GM18909 (cell line): ENCODE data around the gene TMPRSS7.

Source experiments
- ATAC-seq: cut with Tn5 transposase; IDR thresholded peaks from one replicate; pipeline ENCODE4 v1.9.1; 2021; ENCODE audit warnings: mild to moderate bottlenecking; ENCODE audit not compliant: unreplicated experiment, poor library complexity

Gene TMPRSS7

DNA sequence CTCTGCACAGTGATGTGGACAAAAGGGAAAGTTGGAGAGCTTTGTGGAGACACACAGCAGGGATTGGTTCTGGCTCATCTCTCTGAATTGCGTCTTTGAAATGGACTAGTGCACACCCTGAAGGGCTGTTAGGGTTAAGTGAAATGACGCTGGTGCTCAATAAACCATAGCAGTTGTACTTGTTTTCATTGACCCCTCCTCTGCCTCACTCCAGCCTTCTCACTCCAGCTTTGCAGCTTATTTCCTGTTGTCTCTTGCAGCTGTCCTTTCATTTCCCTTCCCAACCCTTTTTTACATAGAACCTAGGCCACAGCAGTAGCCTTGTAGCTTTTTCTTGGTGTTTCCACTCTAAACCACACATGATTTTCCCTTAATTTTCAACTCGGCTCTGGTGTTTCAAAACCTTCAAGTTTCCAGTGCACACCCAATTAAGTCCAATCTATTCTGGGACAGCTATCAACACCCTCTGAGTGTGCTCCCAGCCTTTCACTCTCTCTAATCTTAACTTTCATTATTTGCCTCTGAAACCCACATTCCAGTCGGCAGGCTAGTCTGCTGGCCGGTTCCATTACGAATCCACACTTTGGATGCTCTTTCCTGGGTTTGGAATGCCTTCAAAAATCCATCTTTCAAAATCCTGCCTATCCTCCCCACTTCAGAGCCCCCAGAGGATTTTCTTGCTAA lies 58.1 kb downstream of the TMPRSS7 start:
- peak; percentile 57 for ATAC-seq

DNA sequence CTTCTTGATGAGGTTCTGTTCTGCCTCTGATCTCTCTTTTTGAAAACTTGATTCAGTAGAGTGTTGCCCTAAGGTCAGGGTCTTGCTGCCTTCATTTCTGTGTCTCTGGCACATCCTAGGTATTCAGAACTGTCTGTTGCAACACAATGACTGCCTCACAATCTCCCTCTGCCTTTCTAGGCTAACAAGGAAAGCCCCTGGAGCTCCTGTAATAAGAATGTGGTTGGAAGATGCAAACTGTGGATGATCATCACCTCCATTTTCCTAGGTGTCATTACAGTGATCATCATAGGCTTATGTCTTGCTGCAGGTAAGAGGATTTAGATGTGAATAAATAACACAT lies 58.6 kb downstream of the TMPRSS7 start:
- no peak for ATAC-seq

DNA sequence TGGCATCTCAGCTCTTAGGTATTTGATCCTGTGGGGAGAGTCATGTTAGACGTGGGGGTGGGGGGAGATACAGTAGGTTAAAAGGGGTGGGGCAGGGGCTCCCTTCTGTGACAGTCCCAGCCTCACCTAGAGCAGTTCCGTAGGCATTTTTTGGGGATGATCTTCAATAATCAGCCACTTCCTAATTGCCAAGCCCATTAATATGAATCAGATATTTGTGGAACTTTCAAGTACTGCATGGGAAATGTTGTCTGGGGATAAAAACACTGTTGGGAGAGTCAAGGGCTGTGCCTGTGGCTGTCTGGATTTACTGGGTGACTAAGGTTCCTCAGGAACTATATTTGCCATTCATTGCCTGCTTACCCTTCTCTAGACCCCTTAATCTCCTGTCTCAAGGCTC lies 61.2 kb downstream of the TMPRSS7 start:
- no peak for ATAC-seq

DNA sequence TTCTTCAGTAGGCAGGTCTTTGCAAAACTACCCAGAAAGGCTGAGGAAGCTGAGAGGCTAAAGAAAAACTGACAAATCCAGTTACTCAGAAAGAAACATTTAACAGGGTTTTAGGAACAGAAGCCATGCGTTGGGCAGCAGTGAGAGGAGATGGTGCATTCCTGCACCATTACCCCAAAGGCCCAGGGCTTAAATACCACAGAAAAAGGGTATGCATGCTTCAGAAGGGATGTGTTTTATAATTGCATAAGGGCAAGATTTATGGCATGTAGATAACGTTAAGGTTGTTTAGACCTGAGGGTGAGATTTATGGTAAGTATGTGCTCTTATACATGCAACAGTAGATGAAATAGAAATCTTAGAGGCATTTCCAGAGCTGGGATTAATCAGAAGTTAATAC lies 61.6 kb downstream of the TMPRSS7 start:
- no peak for ATAC-seq

DNA sequence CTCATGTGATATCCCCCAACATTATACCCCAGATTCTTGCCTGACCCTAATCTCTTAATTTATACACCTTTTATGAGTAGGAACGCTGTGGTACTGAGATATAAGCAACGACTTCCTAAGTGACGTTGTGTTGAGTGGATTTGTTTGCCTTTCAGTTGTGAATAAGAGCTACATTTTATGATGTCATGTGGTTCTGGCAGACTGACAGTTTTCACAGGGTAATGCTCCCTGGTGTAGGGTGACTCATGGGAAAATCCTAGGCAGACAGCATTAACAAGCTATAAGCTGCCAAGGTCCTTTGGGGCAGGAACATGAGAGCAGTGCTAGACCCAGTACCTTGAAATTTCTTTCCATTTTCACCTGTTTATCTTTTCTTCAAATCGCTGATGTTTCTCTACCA lies 62.8 kb downstream of the TMPRSS7 start:
- no peak for ATAC-seq

DNA sequence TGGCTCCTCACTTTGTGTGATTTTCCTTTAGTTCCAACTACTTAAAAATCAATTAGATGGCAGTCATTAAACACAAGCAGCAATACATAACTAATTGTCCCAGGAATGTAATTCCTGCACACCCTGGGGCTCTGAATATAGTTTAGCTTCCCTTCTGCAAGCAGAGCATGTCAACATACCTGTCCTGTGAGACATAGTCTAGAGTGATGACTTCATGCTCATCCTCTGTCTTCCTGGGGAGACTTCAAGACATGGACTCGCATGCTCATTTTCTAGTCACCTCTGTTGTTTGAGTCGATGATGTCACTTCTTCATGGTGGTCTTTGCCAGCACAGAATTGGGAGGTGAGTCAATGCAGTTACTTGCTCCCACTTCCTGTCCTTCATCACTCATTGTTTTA lies 67.4 kb downstream of the TMPRSS7 start:
- ATAC-seq, result no peak

DNA sequence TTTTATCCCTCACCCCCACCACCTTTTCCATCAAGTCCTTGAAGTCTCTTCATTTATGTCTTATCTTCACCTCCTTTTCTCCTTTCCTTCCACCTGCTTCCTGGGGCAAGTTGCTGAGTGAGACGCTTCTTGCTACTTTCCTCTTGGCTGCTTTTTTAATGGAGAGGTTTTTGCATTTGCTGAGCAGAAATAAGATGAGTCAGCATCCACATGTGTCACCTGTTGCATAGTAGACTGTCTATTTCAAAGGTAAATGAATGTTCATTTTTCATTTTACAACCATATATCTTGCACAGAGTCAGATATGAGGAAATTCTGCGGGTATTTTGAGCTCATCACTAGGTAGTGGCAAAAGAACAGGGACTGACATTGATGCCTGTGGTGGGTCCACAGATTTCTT lies 70.2 kb downstream of the TMPRSS7 start:
- ATAC-seq, result no peak

DNA sequence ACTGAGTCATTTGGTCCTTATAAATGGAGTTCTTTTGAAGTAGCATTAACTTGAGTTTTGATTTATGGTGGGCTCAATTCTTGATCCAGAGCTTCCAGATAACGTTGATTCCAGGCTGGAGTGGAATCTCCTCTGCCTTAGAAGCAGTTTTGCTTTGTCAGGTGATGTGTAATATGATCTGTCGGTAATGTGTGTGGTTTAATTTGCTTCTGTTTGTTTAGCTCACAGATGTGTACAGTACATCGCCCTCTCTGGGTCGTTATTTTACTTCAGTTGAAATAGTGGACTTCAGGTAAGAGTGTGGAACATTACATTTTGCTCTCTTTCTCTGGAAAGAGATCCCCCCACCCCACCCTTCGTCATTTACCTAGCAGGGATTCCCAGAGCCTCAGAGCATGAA lies 74.8 kb downstream of the TMPRSS7 start:
- no peak for ATAC-seq

DNA sequence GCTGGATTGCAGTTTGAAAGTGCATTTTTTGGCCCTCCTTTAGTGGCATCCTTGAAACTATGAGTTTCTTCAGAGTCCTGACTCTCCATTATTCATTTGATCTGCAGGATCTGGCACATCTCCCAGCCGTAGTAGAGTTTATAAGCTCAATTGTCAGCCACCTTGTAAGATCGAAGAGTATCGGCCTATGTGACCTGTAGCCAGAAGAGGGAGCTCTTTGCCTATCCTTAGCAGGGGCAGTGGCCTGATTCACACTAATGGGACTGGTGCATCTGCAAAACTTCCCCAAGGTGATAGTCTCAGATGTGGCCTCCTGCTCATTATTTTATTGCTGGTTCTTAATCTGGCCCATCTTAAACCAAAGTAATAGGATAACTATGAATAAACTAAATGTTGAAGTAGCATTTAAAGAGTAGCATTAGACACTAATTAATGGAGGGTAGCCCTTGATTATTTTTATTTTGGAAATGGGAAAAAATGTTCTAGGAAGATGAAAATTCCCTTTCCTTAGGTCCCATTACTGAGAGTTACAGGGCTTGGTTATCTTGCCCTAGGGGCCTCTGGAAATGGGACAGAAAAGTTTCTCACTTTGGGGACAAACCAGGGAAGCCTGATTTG lies 77.4 kb downstream of the TMPRSS7 start:
- peak; percentile 62 for ATAC-seq

DNA sequence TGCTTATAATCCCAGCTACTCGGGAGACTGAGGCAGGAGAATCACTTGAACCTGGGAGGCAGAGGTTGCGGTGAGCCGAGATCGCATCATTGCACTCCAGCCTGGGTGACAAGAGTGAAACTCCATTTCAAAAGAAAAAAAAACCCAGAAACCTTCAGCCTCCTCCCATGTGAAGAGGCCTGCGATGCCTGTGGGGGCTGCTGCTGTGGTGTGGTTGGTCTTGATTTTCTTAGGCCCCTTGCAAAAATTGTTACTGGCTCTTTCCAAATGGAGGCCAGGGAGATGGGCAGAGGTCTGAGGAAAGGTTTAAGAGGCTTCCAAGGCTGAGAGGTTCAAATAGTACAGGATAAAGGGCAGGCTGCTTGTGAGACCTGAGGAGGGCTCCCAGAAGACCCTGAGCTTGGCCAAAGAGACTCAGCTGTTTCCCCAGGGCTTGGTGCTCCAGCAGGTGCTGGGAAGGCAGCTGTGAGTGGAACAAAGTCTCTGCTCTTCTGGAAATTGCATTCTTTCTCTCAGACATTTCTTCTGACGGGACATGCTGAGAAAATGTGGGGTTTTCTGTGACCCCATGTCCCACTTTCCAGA lies 80.1 kb downstream of the TMPRSS7 start:
- ATAC-seq, result peak; percentile 22

DNA sequence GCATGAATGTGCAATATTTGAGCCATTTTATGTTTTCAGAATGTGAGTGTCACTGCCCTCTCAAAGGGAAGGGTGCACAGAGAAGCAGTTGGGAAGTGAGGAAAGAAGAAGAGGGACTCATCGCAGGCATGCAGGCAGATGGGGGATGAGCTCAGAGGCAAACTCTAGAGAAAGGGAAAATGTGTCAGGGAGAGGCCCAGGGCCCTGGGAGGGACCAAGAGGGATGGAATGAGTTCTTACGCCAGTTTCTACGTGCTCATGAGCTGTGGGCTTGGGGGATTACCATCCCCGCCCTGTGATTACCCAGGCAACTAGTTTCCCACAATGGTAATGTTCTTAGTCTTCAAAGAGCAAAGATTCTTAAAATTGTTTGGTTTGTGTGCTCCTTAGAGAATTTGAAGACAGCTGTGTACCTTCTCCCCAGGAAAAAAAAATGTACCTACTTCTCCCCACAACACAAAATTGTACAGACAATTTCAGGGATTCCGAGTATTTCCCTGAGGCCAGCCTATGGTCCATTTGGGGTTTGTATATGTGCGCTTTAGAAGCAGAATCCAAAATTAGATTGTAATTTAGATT lies 80.7 kb downstream of the TMPRSS7 start:
- ATAC-seq, result peak; percentile 34

DNA sequence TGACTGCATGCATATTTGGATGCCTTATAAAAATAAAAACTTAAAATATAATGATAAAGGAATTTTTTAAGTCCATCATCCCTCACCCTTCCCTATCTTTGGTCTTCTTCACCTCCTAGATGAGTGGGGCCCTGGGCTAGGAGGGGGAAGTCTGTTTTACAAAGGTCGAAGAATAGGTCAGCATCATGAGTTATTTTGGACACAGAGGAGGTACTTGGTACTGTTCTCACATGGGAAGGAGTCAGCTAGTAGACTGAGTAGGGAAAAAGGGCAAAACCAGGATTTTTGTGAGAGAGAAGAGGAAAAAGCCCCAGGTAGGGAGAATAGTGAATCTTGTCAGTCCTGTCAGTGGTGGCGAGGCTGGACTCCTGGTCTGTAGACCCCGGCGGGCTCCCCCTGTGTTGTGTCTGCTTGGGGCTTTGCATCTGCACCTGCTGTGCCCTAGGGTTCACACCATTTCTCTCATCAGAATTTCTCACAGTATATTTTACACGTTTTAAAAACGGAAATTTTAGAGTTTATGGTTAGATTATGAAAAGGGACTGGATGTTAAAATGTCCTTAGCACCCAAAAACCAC lies 81.4 kb downstream of the TMPRSS7 start:
- ATAC-seq, result no peak

DNA sequence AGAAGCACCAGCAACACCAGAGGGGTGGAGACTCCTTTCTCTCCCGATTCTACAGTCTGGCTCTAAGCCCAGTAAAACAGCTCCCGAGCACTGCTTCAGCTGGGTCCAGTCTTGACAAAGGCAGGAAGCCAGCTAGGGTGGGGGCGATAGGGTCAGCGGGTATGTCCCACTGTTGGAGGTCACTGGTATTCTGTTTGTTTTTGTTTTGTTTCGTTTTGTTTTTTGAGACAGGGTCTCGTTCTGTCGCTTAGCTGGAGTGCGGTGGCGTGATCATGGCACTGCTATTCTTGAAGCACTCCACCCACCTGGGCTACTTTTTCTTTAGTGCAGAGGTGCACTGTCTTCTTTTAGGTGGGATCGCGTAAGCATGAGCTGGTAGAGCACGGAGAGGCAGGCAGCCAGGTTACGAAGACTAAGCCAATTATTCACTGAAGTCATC lies 82.2 kb downstream of the TMPRSS7 start:
- no peak for ATAC-seq

DNA sequence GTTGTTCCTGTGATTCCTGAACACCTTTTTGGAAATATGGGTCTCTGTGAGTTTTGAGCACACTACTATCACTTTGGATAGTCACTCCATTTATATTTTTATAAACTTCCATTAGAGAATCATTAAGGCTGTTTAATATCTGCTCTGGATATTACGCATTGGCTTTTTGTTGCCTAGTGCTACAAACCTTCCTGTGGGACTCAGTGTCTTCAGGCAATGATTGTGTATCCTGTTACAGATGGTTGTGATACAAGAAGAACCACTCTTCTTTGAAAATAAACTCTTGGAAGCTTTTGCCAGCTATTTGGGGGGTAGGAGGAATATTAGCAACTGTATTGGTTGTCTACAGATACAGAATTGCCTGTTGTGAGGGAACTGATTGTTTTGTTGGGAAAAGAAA lies 82.9 kb downstream of the TMPRSS7 start:
- ATAC-seq, result no peak

DNA sequence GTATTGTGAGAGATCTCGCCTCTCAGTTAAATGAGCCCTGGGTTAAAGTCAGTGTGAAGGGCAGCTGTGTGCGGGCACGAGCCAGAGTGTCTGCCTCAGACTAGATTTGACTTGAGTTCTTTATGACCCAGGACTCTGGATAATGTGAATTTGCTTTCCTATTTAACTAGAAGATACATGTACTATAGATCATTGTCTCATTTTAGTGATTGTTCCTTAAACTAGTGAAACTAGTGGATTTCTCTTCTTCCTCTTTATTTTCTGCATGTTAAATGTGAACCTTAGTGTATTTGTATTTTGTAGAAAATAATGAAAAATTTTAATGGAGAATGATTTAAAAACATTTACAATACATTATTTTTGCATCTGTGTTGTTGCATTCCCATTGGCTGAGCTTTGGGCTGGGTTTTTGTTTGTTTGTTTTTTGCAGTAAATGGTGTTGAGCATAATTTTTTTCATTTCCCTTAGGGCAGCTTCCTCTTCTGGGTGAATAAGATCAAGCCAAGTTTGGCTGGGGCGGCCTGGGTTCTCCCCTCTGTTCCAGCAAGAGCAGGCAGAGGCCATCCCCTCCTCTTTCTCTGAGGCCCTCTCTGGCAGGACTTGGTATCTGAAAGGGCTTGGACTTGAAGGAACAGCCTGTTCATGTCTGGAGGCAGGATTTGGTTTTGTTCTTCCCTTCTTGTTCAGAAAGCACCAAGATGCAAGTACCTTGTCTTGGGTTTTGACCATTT lies 83.5 kb downstream of the TMPRSS7 start:
- ATAC-seq, result no peak

DNA sequence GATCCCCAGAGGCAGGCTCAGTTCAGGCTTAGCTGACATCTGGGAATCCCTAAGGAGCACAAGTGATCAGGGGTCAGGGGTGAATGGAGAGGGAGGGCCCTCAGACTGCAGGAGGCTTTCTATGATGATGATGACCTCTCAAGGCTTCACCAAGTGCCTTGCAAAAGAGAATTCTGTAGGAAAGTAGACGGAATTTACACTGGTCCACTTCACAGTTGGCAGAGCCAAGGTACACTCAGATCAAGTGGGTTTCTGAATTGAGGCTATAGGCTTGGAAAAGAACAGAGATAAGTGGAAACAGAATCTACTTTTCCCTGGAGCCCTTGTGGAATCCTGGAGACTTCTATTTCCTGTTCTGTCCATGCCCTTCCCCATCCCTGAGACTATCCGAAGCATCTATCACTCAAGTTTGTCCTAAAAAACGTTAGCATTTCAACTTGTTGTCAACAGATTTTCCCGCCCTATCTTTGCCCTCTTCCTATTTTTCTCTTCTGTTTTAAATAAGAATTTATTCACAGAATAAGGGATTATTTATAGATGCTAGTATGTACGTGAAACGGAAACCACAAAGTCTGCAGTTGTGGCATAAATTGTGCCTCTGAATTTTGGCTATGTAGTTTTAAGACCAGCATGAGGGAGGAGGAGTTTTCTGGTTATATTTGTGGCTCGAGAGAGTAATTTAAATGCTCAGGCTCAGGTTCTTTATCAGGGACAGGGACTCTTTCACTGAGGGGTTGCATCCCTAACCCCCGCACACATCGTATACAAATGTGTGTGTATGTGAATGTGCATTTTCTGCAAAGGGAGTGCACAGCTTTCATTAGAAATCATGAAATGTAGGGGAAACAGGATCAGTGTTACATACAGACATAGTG lies 85.7 kb downstream of the TMPRSS7 start:
- ATAC-seq, result peak; percentile 33

DNA sequence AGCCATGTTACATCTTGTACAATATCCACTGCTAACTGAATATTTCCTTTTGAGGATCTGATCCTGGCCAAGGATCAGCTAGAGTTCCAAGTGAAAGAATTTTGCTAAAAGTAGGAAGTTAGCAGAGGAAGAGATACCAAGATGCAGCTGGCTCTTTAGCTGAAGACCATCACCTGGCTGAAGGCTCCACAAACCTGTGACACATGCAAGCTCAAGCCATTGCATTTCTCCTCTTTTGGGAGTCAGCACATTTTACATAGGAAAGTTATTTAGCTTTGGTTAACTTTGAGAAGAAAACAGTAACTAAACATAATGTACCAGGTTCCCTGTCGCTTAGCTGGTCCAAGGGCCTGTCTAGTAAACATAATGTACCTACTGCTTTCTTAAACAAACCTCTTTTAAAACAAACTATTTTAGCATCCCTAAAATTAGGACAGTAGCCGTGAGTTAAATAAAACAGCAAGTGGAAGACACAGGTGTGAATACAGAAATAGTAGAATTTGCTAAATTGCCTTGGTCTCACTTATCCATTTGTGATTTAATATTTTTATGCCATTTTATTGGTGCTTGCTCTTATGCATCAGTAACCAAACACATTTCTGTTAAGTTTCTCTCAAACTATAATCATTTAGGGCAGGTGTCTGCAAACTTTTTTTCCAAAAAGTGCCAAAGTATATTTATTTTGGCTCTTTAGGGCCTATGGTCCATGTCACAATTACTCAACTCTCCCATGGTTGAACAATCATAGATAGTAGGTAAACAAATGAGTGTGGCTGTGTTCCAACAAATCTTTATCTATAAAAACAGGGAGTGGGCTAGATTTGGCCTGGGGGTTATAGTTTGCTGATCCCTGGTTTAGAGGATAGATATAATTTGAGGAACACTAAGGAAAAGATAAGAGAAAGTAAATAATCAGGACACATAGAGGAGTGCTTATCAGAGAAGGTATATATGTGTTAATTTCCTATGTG lies 87.3 kb downstream of the TMPRSS7 start:
- ATAC-seq, result no peak

DNA sequence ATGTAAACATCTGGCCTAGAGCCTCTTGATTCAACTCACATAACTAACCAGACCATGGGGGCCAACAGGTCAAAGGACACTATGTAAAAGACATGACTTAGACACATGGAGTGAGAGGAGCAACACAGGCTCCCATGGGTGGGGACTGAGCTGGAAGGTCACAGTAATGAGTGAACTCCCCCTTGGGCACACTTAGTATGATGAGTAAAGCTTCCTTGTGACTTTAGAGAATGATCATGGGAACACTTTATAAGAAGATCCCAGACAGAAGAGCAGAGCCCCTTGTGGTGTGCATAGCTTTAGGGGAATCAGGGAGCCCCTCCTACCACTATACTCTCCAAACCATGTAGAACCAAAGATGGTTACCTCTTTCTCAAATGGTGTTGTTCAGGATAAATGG lies 88.3 kb downstream of the TMPRSS7 start:
- ATAC-seq, result no peak

DNA sequence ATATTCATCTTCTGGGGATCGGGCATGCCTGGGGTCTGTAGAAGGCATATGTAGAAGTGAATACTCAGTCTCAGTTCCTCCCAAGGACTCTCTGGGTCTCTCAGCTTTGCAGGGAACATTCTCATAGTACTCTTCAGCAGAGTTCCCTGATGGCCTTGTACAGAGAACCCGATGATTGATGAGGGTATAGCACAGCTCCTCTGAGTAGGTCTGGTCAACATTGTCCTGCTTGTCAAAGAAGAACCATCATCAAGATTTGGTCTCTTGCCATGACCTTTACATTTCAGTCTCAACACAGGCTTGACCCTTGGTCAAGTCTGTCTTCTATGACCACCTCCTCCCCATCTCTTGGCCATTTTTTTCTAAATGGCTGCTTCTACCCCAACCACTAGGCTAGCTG lies 89.0 kb downstream of the TMPRSS7 start:
- no peak for ATAC-seq
